ENCODE measurements around the gene TMEM9B. TPM values are rescaled to one million over a fixed set of nuclear protein-coding genes. Genes with fewer than 3 reads are reported as not detected.

Gene TMEM9B
- total and polyA plus RNA-seq, 4 donors: 35.3 to 55.9 (median 44.7) TPM

DNA sequence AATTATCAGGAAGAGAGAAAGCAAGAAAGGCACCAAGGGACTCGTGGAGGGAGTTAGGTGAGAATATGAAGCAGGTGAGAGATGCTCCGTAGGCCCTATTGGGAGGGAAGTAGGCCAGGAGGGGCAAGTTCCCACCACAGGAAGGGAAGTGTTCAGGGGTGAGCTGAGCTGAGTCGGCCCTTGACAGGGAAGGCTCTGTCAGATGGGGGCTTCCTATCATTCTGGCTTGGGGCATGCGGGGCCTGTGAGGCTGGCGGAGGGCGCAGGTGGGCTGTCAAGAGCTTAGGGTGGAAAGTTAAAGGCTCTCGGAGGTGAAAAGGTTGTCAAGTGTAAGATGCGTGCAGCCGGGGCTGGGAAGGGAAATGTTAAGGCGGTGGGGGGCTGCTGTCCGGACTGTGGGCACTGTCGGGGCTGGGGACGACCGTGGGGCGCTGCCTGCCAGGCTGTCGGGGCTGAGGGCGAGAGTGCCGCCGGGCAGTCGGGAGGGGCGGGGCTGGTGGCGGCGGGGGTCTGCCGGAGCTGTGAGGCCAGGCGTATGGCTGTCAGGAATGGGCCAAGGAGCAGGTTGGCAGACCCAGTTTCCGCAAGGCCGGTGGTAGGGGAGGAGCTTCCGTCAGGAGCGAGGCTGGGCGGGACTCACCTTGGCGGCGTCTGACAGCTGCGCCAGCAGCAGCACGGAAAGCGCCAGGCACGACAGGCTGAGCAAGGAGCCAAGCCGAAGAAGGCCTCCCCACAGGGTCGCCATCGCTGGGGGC, 496 bp downstream of the TMEM9B start:
- DNase-seq (no peak), ATAC-seq (ENCODE audit: insufficient read depth, low FRiP score) (peak; percentile 76)
- peaks cover 0 to 9% (median 0%) of the 10 kb centered on the region in 4 donors for H3K36me3 ChIP-seq (ENCODE audit: control insufficient read depth in 4 of 4, insufficient read depth in 4 of 4, low read length in 4 of 4)
- no peaks in the 10 kb centered on the region for H3K27me3 ChIP-seq (ENCODE audit: control insufficient read depth in 3 of 3, insufficient read depth in 3 of 3, low read length in 2 of 3)
- no peaks in the 10 kb centered on the region for H3K9me3 ChIP-seq (ENCODE audit: control insufficient read depth in 4 of 4, insufficient read depth in 3 of 4, low read length in 3 of 4)
- peak overlapping the region; percentile 92 to 95 for H3K27ac ChIP-seq (ENCODE audit: low read depth in 1 of 2, low read length in 1 of 2)
- peak overlapping the region; percentile 59 to 80 for H3K9ac ChIP-seq (ENCODE audit: insufficient read depth in 1 of 2, low read length in 2 of 2)
- WGBS, 2 donors: 2 to 3% methylated on average over 39 of the region's 39 CpGs
- H3K4me3 ChIP-seq: peak overlapping the region; percentile 86
- H3K4me1 ChIP-seq (ENCODE audit: control insufficient read depth in 5 of 5, insufficient read depth in 5 of 5, low read length in 5 of 5): peaks cover 0 to 24% (median 8%) of the 10 kb centered on the region in 5 donors
- TF ChIP-seq, protein P1, sequence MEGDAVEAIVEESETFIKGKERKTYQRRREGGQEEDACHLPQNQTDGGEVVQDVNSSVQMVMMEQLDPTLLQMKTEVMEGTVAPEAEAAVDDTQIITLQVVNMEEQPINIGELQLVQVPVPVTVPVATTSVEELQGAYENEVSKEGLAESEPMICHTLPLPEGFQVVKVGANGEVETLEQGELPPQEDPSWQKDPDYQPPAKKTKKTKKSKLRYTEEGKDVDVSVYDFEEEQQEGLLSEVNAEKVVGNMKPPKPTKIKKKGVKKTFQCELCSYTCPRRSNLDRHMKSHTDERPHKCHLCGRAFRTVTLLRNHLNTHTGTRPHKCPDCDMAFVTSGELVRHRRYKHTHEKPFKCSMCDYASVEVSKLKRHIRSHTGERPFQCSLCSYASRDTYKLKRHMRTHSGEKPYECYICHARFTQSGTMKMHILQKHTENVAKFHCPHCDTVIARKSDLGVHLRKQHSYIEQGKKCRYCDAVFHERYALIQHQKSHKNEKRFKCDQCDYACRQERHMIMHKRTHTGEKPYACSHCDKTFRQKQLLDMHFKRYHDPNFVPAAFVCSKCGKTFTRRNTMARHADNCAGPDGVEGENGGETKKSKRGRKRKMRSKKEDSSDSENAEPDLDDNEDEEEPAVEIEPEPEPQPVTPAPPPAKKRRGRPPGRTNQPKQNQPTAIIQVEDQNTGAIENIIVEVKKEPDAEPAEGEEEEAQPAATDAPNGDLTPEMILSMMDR (IDR thresholded peaks at IDR 0.05; ENCODE audit: control extremely low read depth, extremely low read depth): no peak

- peaks cover 0 to 9% (median 0%) of the 10 kb centered on the region in 4 donors for H3K36me3 ChIP-seq (ENCODE audit: control insufficient read depth in 4 of 4, insufficient read depth in 4 of 4, low read length in 4 of 4)
- H3K4me3 ChIP-seq: no peak overlapping the region
- H3K27ac ChIP-seq (ENCODE audit: low read depth in 1 of 2, low read length in 1 of 2): no peak overlapping the region
- no peaks in the 10 kb centered on the region for H3K27me3 ChIP-seq (ENCODE audit: control insufficient read depth in 3 of 3, insufficient read depth in 3 of 3, low read length in 2 of 3)
- ATAC-seq (ENCODE audit: insufficient read depth, low FRiP score): no peak
- peak overlapping the region in 1 of 2 donors; percentile 11 for H3K9ac ChIP-seq (ENCODE audit: insufficient read depth in 1 of 2, low read length in 2 of 2)
- DNase-seq: no peak
- TF ChIP-seq, protein P1 (IDR thresholded peaks at IDR 0.05; ENCODE audit: control extremely low read depth, extremely low read depth): no peak
- H3K9me3 ChIP-seq (ENCODE audit: control insufficient read depth in 4 of 4, insufficient read depth in 3 of 4, low read length in 3 of 4): no peaks in the 10 kb centered on the region
- WGBS, 2 donors: 16 to 40% methylated on average over 2 of the region's 2 CpGs
- H3K4me1 ChIP-seq (ENCODE audit: control insufficient read depth in 5 of 5, insufficient read depth in 5 of 5, low read length in 5 of 5): peaks cover 0 to 24% (median 8%) of the 10 kb centered on the region in 5 donors
These were observed 1.4 kb downstream of the TMEM9B start for GRCh38 chr11:8962841-8963240.

- Histone ChIP-seq H3K27ac (ENCODE audit: low read depth in 1 of 2, low read length in 1 of 2) (no peak overlapping the region), H3K4me1 (ENCODE audit: control insufficient read depth in 5 of 5, insufficient read depth in 5 of 5, low read length in 5 of 5) (peaks cover 0 to 24% (median 8%) of the 10 kb centered on the region in 5 donors), H3K36me3 (ENCODE audit: control insufficient read depth in 4 of 4, insufficient read depth in 4 of 4, low read length in 4 of 4) (peaks cover 0 to 9% (median 1%) of the 10 kb centered on the region in 4 donors), H3K9ac (ENCODE audit: insufficient read depth in 1 of 2, low read length in 2 of 2) (peak overlapping the region in 1 of 2 donors; percentile 38), H3K9me3 (ENCODE audit: control insufficient read depth in 4 of 4, insufficient read depth in 3 of 4, low read length in 3 of 4) (no peaks in the 10 kb centered on the region), H3K4me3 (no peak overlapping the region), H3K27me3 (ENCODE audit: control insufficient read depth in 3 of 3, insufficient read depth in 3 of 3, low read length in 2 of 3) (no peaks in the 10 kb centered on the region)
- TF ChIP-seq, protein P1 (IDR thresholded peaks at IDR 0.05; ENCODE audit: control extremely low read depth, extremely low read depth): no peak
- DNase-seq: no peak
- ATAC-seq (ENCODE audit: insufficient read depth, low FRiP score): no peak
- 70 to 81% methylated on average over 2 of the region's 2 CpGs for WGBS, 2 donors
These were observed 2.8 kb downstream of the TMEM9B start for GRCh38 chr11:8961401-8961800.

Measured in lung (tissue), 12 donors.